ENCODE measurements around the gene S100A8.
"Not testable (repeated sequence)": the region's sequence is repeated elsewhere in the genome, so short reads cannot be mapped to it uniquely, and the experiment has no call there.

S100A8 gene

GRCh38 chr1:153390938-153391710, at the start of gene S100A8:
S100A8 (minus strand) TSS chr1:153391073; CDS start chr1:153390535, 538 bp downstream.
- no peak for DNase-seq

DNA sequence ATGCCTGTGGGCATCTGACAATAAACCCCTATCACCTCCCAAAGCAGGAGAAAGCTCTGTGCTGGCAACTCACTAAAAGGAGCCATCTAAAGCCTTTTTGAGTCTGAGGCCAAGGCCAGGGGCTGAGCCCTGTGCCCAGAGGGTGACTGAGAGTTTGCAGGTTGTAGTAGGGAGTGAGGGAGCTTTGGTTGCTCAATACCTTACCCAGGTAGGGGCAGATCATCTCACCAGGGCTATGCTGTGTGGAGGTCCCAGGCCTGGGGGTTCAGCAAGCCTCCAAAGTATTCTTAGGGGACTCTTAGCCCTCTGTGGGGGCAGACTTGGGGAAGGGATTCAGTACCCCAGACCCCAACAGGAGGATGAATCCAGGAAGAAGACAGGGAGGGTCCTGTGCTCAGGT, 48.4 kb upstream of the S100A8 start:
- DNase-seq = no peak

DNA sequence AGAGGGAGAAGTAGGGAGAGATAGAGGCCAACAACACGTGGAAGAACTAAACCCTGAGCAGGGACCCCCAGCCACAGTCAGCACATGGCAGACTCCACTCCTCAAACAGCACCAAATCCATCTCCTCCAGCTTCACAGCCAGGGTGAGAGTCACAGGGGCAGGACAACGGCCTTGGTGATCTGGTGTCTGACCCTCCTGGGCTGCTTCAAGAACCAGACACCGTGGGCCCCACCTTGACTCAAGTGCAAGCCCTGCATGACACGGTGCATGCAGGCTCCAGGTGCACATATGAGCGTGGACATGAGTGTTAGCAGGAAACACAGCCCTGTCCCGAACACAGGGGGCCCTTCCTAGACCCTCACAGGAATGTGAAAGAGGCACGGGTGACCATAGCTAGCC, 47.7 kb upstream of the S100A8 start:
- DNase-seq = no peak

- DNase-seq = no peak
Measured at GRCh38 chr1:153437236-153437635, 46.4 kb upstream of the S100A8 start.

DNA sequence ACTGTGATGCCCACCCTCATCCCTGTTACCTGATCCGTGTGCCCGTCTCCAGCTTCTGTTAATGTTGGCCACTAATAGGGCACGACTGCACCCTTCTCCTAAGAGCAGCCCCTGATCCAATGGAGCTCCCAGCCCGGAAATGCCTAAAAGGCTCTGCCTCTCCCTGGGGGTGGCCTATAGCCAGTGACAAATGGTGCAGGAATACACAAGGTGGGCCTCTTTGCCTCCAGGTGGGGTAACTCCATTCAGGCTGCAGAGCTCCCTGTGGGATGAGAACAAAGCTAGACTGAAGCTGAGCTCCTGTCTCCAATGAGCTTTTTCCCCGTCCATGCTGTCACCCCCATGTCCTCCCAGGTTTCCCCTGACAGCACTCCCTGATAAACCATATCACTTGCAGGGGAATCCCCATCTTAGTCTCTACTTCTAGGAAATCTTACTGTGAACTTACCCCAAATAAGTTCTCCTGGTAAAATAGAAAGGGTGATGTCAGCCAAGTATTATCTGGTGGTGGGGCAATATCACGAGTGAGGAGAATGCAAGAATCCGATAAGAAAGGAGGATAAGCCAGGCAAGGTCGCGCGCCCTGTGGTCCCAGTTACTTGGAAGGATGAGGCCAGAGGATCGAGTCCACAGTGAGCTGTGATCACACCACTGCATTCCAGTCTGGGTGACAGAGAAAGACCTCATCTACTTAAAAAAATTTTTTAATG, 44.0 kb upstream of the S100A8 start:
- no peak for DNase-seq

- DNase-seq = no peak
Measured at GRCh38 chr1:153432874-153433681, 42.2 kb upstream of the S100A8 start.

DNA sequence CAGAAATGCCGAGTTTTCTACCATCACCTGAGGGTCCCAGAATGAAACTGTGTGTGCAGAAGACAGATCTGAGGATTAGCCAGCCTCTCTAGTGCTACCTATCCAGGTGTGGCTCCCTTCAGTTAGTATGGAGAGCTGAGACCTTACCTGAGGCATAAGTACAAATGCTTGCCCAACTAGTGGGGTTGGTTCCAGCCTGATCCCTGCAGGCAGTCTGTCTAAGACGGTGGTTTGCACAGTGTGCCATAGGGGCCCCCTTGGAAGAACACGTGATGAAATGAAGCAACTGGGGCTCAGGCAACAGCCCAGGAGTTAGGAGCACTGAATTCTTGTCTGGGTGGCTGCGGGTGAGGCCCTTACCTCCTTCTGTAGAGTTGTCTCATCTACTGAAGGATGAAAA, 41.1 kb upstream of the S100A8 start:
- DNase-seq = no peak

GRCh38 chr1:153431427-153431826, 40.6 kb upstream of the S100A8 start:
- no peak for DNase-seq

- no peak for DNase-seq
Measured at GRCh38 chr1:153431002-153431401, 40.1 kb upstream of the S100A8 start.

DNA sequence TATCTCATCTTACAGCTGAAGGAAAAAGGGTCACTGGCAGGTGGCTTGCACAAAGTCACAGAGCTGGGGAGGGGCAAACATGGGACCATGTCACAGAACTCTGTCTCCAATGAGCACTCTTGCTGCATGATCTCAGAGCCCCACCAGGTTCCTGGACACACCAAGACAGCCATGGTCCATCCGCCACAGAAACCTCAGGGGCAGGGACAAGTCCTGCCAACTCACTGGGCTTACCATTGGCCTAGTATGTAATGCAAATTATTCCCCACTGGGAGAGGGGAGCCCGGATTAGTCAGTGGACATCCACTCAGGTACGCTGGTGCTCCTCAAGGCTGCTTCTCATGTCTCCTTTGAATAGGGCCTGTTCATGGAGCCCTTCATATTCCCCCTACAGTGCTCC, 39.7 kb upstream of the S100A8 start:
- no peak for DNase-seq

DNA sequence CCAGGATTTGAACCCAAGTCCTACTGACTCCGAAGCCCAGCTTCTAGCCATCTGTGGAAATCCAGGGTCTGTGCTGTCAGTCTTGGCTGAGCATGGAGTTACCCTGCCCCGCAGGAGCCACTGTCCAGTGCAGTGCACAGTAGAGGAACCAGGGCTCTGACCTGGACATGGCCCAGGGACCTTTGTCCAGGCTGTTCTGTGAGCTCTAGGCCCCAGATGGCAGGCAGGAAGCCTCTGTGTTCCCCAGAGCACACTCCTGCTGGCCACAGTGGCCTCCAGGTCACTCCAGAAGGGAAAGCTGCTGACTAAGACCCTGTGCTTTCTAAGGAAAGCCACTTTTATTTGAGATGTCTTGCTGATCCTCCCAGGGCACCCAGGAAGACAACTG, 39.3 kb upstream of the S100A8 start:
- DNase-seq = no peak

DNA sequence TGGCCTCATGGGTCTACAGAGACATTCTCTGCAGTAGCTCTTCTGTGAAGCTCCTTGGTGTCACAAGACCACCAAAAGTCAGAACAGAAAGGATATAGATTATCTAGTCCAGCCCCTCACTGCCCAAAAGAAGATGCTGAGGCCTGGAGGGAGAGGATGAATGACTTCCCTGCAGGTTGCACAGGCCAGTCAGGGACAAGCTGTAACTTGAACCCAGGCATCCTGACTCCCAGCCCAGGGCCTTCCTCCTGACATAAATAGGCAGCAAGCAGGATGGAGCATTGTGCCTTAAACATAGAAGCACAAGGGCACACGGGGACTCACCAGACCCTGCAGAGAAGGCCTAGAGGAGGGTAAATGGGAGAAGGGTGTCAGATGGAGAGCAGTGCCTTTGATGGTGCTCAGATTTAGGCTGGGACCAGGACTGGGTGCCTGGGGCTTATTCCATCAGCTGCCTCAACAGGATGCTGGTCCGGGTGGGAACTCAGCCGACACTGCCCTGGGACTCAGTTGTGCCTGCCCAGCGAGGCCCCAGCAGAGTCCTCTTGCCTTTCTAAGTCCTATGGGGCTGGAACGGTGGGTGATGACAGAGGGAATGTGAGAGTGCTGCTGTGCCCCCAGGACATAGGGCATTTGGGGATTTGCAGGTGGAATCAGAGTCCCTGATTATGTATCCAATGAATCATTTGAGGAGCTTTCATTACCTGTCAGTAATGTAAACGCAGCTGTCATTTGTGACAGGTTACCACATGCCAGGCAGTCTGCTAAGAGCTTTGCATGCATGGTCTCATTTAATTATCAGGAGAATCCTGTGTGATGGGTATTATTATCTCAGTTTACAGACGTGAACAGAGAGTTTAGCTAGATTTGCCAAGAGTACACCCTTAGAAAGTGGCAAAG, 38.6 kb upstream of the S100A8 start:
- DNase-seq = no peak

DNA sequence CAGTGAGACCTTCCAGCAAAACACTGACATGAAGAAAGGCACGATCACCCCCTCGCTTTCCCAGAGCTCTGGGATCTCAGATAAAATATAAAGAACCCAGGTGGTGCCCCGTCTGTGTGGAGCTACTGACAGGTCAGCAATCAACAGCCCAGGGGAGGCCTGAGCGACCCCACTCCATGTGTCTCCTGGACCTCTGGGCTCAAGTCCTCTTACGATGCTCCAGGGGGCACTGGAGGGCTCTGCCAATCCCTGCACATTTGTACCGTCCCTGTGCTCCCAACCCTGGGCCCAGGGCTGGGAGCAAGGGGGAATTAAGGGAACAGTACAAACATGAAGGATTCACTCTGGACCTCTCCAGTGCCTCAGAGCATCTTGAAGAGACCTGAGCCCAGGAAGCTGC, 37.9 kb upstream of the S100A8 start:
- no peak for DNase-seq

DNA sequence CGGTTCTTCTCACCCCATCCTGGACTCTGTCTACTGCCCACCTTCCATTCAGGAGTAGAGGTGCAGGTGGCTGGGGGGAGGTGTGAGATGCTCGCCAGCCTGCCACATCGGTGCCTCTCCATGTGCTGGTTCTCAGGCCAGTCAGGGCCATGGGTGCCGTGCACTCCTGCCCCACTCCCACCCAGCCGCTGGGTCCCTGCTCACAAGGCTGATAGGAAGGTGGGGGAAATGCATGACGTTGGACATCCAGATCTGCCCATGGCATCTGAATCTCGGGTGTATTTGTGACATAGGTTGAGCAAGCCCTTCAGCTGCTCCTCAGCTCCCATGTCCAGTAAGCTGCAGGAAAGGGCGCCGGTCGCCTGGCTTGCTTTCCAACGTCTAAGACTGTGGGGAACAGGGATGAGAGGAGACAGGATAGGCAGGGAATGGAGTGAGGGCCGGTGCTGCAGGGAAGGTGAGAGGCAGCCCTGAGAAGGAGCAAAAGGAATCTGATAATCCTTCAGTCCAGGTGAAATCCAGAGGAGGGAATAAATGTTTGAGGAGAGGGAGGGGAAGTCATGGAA, 37.3 kb upstream of the S100A8 start:
- DNase-seq = no peak

GRCh38 chr1:153426809-153427208, 35.9 kb upstream of the S100A8 start:
- DNase-seq = no peak

GRCh38 chr1:153422450-153423068, 31.7 kb upstream of the S100A8 start:
- DNase-seq = peak; percentile 61

DNA sequence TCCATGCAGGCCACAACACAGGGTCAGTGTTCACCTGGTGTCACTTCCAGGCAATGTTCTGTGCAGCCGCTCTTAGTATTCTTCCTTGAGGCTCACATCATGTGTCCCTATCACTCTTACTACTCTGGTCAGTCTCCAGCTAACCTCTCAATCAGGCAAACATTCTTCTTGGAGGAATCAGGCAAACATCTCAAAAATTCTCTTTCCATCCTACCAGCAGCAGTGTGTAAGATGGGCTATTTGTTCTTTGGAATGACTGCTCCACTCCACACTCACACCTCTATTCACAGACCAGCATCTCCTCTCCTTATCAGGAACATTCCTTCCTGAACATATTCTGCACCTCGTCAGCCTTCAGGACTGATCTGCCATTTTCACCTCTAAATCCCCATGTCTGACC, 29.4 kb upstream of the S100A8 start:
- DNase-seq = no peak

- DNase-seq = not testable (repeated sequence)
Measured at GRCh38 chr1:153419436-153419793, 28.5 kb upstream of the S100A8 start.

DNA sequence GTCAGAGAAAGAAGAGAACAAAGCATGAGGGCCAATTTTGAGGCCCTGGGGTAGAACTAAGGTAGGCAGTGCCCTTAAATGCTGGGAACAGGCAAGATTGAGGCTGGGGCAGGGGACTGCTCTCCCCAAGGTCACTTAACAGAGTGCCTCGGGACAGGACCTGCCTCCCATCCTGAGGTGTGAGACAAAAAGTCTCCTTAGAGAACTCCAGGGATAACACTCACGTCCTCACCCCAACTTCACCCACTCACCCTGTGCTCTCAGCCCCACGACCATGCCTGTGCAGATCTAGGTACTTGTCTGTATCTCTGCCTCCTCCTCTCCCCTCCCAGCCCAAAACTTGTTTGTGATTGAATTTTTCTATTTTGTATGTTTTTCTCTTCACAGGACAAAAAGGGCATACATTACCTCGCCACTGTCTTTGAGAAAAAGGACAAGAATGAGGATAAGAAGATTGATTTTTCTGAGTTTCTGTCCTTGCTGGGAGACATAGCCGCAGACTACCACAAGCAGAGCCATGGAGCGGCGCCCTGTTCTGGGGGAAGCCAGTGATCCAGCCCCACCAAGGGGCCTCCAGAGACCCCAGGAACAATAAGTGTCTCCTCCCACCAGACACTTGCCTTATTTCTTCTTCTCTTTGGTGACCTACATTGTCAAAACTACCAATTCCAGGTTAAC, 28.0 kb upstream of the S100A8 start:
- DNase-seq = not testable (repeated sequence)

GRCh38 chr1:153417136-153417888, 26.4 kb upstream of the S100A8 start:
- no peak for DNase-seq
